ENCODE results near the gene E2F4.

- no peak for TF ChIP-seq CTCF (IDR thresholded peaks at IDR 0.05)
- no peak for TF ChIP-seq POLR2A (IDR thresholded peaks at IDR 0.05)
Measured at GRCh38 chr16:67235816-67236562, 44.0 kb downstream of the E2F4 start.
